Ishikawa (cell line): ENCODE data around the gene ZNF490.

Source experiments
- CEBPB ChIP-seq: IDR thresholded peaks from 2 replicates; pipeline ENCODE4 v1.6.1; 2012
- CREB1 ChIP-seq: IDR thresholded peaks from 2 replicates; pipeline ENCODE4 v1.6.1; 2012; ENCODE audit warnings: low read depth
- EGR1 ChIP-seq: IDR thresholded peaks from 2 replicates; pipeline ENCODE4 v1.6.1; 2012
- EP300 ChIP-seq: IDR thresholded peaks from 2 replicates; pipeline ENCODE4 v1.6.1; 2012; ENCODE audit warnings: borderline replicate concordance
- FOXM1 ChIP-seq: IDR thresholded peaks from 2 replicates; pipeline ENCODE4 v1.6.1; 2012; ENCODE audit warnings: low read depth, borderline replicate concordance
- MAX ChIP-seq: IDR thresholded peaks from 2 replicates; pipeline ENCODE4 v1.6.1; 2012
- NFIC ChIP-seq: IDR thresholded peaks from 2 replicates; pipeline ENCODE4 v1.6.1; 2012
- RAD21 ChIP-seq: IDR thresholded peaks from 2 replicates; pipeline ENCODE4 v1.6.1; 2012; ENCODE audit warnings: low read depth
- REST ChIP-seq: IDR thresholded peaks from 2 replicates; pipeline ENCODE4 v1.6.1; 2012; ENCODE audit warnings: low read depth, mild to moderate bottlenecking
- TAF1 ChIP-seq: IDR thresholded peaks from 2 replicates; pipeline ENCODE4 v1.6.1; 2012; ENCODE audit warnings: low read depth, mild to moderate bottlenecking
- TCF12 ChIP-seq: IDR thresholded peaks from 2 replicates; pipeline ENCODE4 v1.6.1; 2012; ENCODE audit warnings: low read depth
- TEAD4 ChIP-seq: IDR thresholded peaks from 2 replicates; pipeline ENCODE4 v1.6.1; 2012
- USF1 ChIP-seq: IDR thresholded peaks from 2 replicates; pipeline ENCODE4 v1.6.1; 2012
- YY1 ChIP-seq: IDR thresholded peaks from 2 replicates; pipeline ENCODE4 v1.6.1; 2012; ENCODE audit warnings: low read depth
- ZBTB7A ChIP-seq: IDR thresholded peaks from 2 replicates; pipeline ENCODE4 v1.6.1; 2012; ENCODE audit warnings: low read depth

Gene ZNF490

GRCh38 chr19:12626958-12627357 lies 16.3 kb upstream of the ZNF490 start:
- TF ChIP-seq MAX (no peak), TAF1 (no peak), EGR1 (no peak), USF1 (no peak), YY1 (no peak)

GRCh38 chr19:12623361-12624031 lies 12.9 kb upstream of the ZNF490 start:
- TF ChIP-seq TEAD4 (no peak), RAD21 (no peak), ZBTB7A (no peak), EGR1 (no peak), REST (no peak), TAF1 (no peak), TCF12 (no peak), CREB1 (no peak), USF1 (no peak), YY1 (no peak), EP300 (no peak), FOXM1 (no peak), MAX (no peak), NFIC (no peak), CEBPB (no peak)

- no peak for TF ChIP-seq USF1
These were observed 7.0 kb upstream of the ZNF490 start for GRCh38 chr19:12617646-12618045.

GRCh38 chr19:12611361-12611699 lies 717 bp upstream of the ZNF490 start:
- TF ChIP-seq NFIC (no peak), YY1 (no peak), TCF12 (no peak), REST (no peak)

GRCh38 chr19:12607631-12608030 lies 3.0 kb downstream of the ZNF490 start:
- TF ChIP-seq TAF1 = no peak
- TF ChIP-seq EP300 = no peak
- no peak for TF ChIP-seq CREB1
- TF ChIP-seq ZBTB7A = no peak

GRCh38 chr19:12606796-12607195 lies 3.8 kb downstream of the ZNF490 start:
- TF ChIP-seq RAD21 (no peak), TCF12 (no peak), REST (no peak), CREB1 (no peak), ZBTB7A (no peak), EGR1 (no peak), TAF1 (no peak), EP300 (no peak)
